Nephron (organoid): ENCODE measurements around the gene OR6C76.

ENCODE experiments used
- H3K27ac Mint-ChIP-seq, 3 experiments: 2 replicates each; pipeline ENCODE4 v1.8.0; 2020; ENCODE audit warnings: mixed read lengths in 3 of 3, mild to moderate bottlenecking in 2 of 3, moderate library complexity in 1 of 3
- H3K27me3 Mint-ChIP-seq: 2 replicates; pipeline ENCODE4 v1.8.0; 2021; ENCODE audit warnings: low read depth, mild to moderate bottlenecking, moderate library complexity, mixed read lengths
- H3K36me3 Mint-ChIP-seq: 2 replicates; pipeline ENCODE4 v1.8.0; 2020; ENCODE audit warnings: low read depth, mixed read lengths
- H3K4me1 Mint-ChIP-seq: 2 replicates; pipeline ENCODE4 v1.8.0; 2020; ENCODE audit warnings: mixed read lengths
- H3K4me3 Mint-ChIP-seq, 3 experiments: 2 replicates each; pipeline ENCODE4 v1.8.0; 2020; ENCODE audit warnings: mild to moderate bottlenecking in 3 of 3, mixed read lengths in 3 of 3, moderate library complexity in 2 of 3
- H3K9me3 Mint-ChIP-seq: 2 replicates; pipeline ENCODE4 v1.8.0; 2020; ENCODE audit warnings: mixed read lengths
- CTCF ChIP-seq, 3 experiments: fragments of 200-600 bp; sonication (generic); IDR thresholded peaks; one replicate each; pipeline ENCODE4 v1.5.0; 2021; ENCODE audit warnings: antibody characterized with exemption in 3 of 3; ENCODE audit not compliant: unreplicated experiment in 3 of 3

OR6C76 gene

GRCh38 chr12:55425954-55426353, at the start of gene OR6C76:
Gene OR6C76, plus strand, starts transcription at chr12:55426254. Its CDS starts 0 bp downstream, at chr12:55426254.
- H3K27ac Mint-ChIP-seq: no peak within 1 kb of the TSS
- H3K9me3 Mint-ChIP-seq: peaks cover 2% of the 10 kb centered on the region
- TF ChIP-seq CTCF (IDR thresholded peaks at IDR 0.05; ENCODE audit: unreplicated experiment in 3 of 3): no peak
- no peaks in the 10 kb centered on the region for H3K4me1 Mint-ChIP-seq
- no peaks in the 10 kb centered on the region for H3K36me3 Mint-ChIP-seq
- H3K27me3 Mint-ChIP-seq: peaks cover 4% of the 10 kb centered on the region
- H3K4me3 Mint-ChIP-seq: no peak within 1 kb of the TSS

- H3K4me1 Mint-ChIP-seq: no peaks in the 10 kb centered on the region
- H3K4me3 Mint-ChIP-seq: no peak overlapping the region
- no peaks in the 10 kb centered on the region for H3K36me3 Mint-ChIP-seq
- H3K27me3 Mint-ChIP-seq: no peaks in the 10 kb centered on the region
- no peak for TF ChIP-seq CTCF (IDR thresholded peaks at IDR 0.05; ENCODE audit: unreplicated experiment in 3 of 3)
- H3K9me3 Mint-ChIP-seq: no peaks in the 10 kb centered on the region
- no peak overlapping the region for H3K27ac Mint-ChIP-seq
Measured at GRCh38 chr12:55385891-55386290, 40.2 kb upstream of the OR6C76 start.

GRCh38 chr12:55392032-55392795, 33.8 kb upstream of the OR6C76 start:
- Mint-ChIP-seq H3K4me1 (no peaks in the 10 kb centered on the region), H3K4me3 (no peak overlapping the region), H3K9me3 (no peaks in the 10 kb centered on the region), H3K27me3 (no peaks in the 10 kb centered on the region), H3K36me3 (no peaks in the 10 kb centered on the region), H3K27ac (no peak overlapping the region)
- no peak for TF ChIP-seq CTCF (IDR thresholded peaks at IDR 0.05; ENCODE audit: unreplicated experiment in 3 of 3)

GRCh38 chr12:55396326-55396725, 29.7 kb upstream of the OR6C76 start:
- H3K36me3 Mint-ChIP-seq: no peaks in the 10 kb centered on the region
- no peaks in the 10 kb centered on the region for H3K27me3 Mint-ChIP-seq
- no peaks in the 10 kb centered on the region for H3K9me3 Mint-ChIP-seq
- no peak overlapping the region for H3K27ac Mint-ChIP-seq
- TF ChIP-seq CTCF (IDR thresholded peaks at IDR 0.05; ENCODE audit: unreplicated experiment in 3 of 3): no peak
- H3K4me1 Mint-ChIP-seq: no peaks in the 10 kb centered on the region
- H3K4me3 Mint-ChIP-seq: no peak overlapping the region

GRCh38 chr12:55400229-55400628, 25.8 kb upstream of the OR6C76 start, which contains the start of gene OR6C65:
Gene OR6C65, plus strand, starts transcription at chr12:55400529. Its CDS starts 0 bp downstream, at chr12:55400529.
- H3K9me3 Mint-ChIP-seq: no peaks in the 10 kb centered on the region
- H3K27me3 Mint-ChIP-seq: no peaks in the 10 kb centered on the region
- H3K4me3 Mint-ChIP-seq: no peak within 1 kb of the TSS

More at GRCh38 chr12:55400229-55400628, 25.8 kb upstream of the OR6C76 start, which contains the start of gene OR6C65:
- H3K4me1 Mint-ChIP-seq: no peaks in the 10 kb centered on the region
- H3K27ac Mint-ChIP-seq: no peak within 1 kb of the TSS
- H3K36me3 Mint-ChIP-seq: no peaks in the 10 kb centered on the region
- TF ChIP-seq CTCF (IDR thresholded peaks at IDR 0.05; ENCODE audit: unreplicated experiment in 3 of 3): no peak
